ENCODE measurements around the gene ZFAND6. TPM values are rescaled to one million over a fixed set of nuclear protein-coding genes. Genes with fewer than 3 reads are reported as not detected.
"Not testable (repeated sequence)": the region's sequence is repeated elsewhere in the genome, so short reads cannot be mapped to it uniquely, and the experiment has no call there.

Gene ZFAND6
- total RNA-seq, 1 donor, result 109 TPM

- Histone ChIP-seq H3K27me3 (ENCODE audit: insufficient read depth, low read length) (no peaks in the 10 kb centered on the region), H3K4me1 (ENCODE audit: insufficient read depth, low read length) (no peaks in the 10 kb centered on the region), H2AFZ (ENCODE audit: low read length) (no peak overlapping the region), H3K79me2 (ENCODE audit: insufficient read depth, low read length) (peaks cover 74% of the 10 kb centered on the region), H3K27ac (ENCODE audit: low read depth, low read length) (no peak overlapping the region), H3K9me3 (ENCODE audit: low read depth, low read length) (no peaks in the 10 kb centered on the region), H4K20me1 (ENCODE audit: insufficient read depth, low read length) (peaks cover 33% of the 10 kb centered on the region), H3K36me3 (ENCODE audit: insufficient read depth, low read length) (no peaks in the 10 kb centered on the region), H3K4me2 (ENCODE audit: insufficient read depth, low read length) (no peak overlapping the region), H3K4me3 (ENCODE audit: insufficient read depth, low read length) (no peak overlapping the region)
- no peak for TF ChIP-seq CTCF (IDR thresholded peaks at IDR 0.05; ENCODE audit: extremely low read depth, low read depth, low read length)
- no peak for DNase-seq (ENCODE audit: insufficient read length, low spot score, missing footprints)
Measured at GRCh38 chr15:80095969-80096368, 36.5 kb downstream of the ZFAND6 start.

GRCh38 chr15:80098341-80098740 is 38.9 kb downstream of the ZFAND6 start:
- H3K4me1 ChIP-seq (ENCODE audit: insufficient read depth, low read length), result no peaks in the 10 kb centered on the region
- no peak overlapping the region for H3K27ac ChIP-seq (ENCODE audit: low read depth, low read length)
- no peak overlapping the region for H3K4me2 ChIP-seq (ENCODE audit: insufficient read depth, low read length)
- H3K36me3 ChIP-seq (ENCODE audit: insufficient read depth, low read length), result no peaks in the 10 kb centered on the region
- H3K27me3 ChIP-seq (ENCODE audit: insufficient read depth, low read length), result no peaks in the 10 kb centered on the region
- no peak for TF ChIP-seq CTCF (IDR thresholded peaks at IDR 0.05; ENCODE audit: extremely low read depth, low read depth, low read length)
- DNase-seq (ENCODE audit: insufficient read length, low spot score, missing footprints), result no peak
- no peak overlapping the region for H2AFZ ChIP-seq (ENCODE audit: low read length)
- H3K4me3 ChIP-seq (ENCODE audit: insufficient read depth, low read length), result no peak overlapping the region
- peaks cover 32% of the 10 kb centered on the region for H4K20me1 ChIP-seq (ENCODE audit: insufficient read depth, low read length)
- H3K9me3 ChIP-seq (ENCODE audit: low read depth, low read length), result no peaks in the 10 kb centered on the region
- peaks cover 80% of the 10 kb centered on the region for H3K79me2 ChIP-seq (ENCODE audit: insufficient read depth, low read length)

GRCh38 chr15:80099241-80099640 is 39.8 kb downstream of the ZFAND6 start:
- Histone ChIP-seq H2AFZ (ENCODE audit: low read length) (no peak overlapping the region), H3K4me2 (ENCODE audit: insufficient read depth, low read length) (no peak overlapping the region), H3K9me3 (ENCODE audit: low read depth, low read length) (no peaks in the 10 kb centered on the region), H3K4me1 (ENCODE audit: insufficient read depth, low read length) (no peaks in the 10 kb centered on the region), H3K79me2 (ENCODE audit: insufficient read depth, low read length) (peaks cover 83% of the 10 kb centered on the region), H3K4me3 (ENCODE audit: insufficient read depth, low read length) (no peak overlapping the region), H3K36me3 (ENCODE audit: insufficient read depth, low read length) (no peaks in the 10 kb centered on the region), H3K27ac (ENCODE audit: low read depth, low read length) (no peak overlapping the region), H3K27me3 (ENCODE audit: insufficient read depth, low read length) (no peaks in the 10 kb centered on the region), H4K20me1 (ENCODE audit: insufficient read depth, low read length) (peaks cover 32% of the 10 kb centered on the region)
- no peak for DNase-seq (ENCODE audit: insufficient read length, low spot score, missing footprints)
- TF ChIP-seq CTCF (IDR thresholded peaks at IDR 0.05; ENCODE audit: extremely low read depth, low read depth, low read length), result no peak

- not testable (repeated sequence) for H3K9me3 ChIP-seq (ENCODE audit: low read depth, low read length); H3K4me3 ChIP-seq (ENCODE audit: insufficient read depth, low read length); DNase-seq (ENCODE audit: insufficient read length, low spot score, missing footprints); H3K36me3 ChIP-seq (ENCODE audit: insufficient read depth, low read length); H3K27me3 ChIP-seq (ENCODE audit: insufficient read depth, low read length); H3K4me1 ChIP-seq (ENCODE audit: insufficient read depth, low read length); H2AFZ ChIP-seq (ENCODE audit: low read length); H3K4me2 ChIP-seq (ENCODE audit: insufficient read depth, low read length); H3K27ac ChIP-seq (ENCODE audit: low read depth, low read length)
- Histone ChIP-seq H4K20me1 (ENCODE audit: insufficient read depth, low read length) (peaks cover 29% of the 10 kb centered on the region), H3K79me2 (ENCODE audit: insufficient read depth, low read length) (peaks cover 82% of the 10 kb centered on the region)
Measured at GRCh38 chr15:80099662-80100061, 40.2 kb downstream of the ZFAND6 start.
